ENCODE data around the gene KCNJ18.
"Not testable (repeated sequence)": the region's sequence is repeated elsewhere in the genome, so short reads cannot be mapped to it uniquely, and the experiment has no call there.

The KCNJ18 gene

DNA sequence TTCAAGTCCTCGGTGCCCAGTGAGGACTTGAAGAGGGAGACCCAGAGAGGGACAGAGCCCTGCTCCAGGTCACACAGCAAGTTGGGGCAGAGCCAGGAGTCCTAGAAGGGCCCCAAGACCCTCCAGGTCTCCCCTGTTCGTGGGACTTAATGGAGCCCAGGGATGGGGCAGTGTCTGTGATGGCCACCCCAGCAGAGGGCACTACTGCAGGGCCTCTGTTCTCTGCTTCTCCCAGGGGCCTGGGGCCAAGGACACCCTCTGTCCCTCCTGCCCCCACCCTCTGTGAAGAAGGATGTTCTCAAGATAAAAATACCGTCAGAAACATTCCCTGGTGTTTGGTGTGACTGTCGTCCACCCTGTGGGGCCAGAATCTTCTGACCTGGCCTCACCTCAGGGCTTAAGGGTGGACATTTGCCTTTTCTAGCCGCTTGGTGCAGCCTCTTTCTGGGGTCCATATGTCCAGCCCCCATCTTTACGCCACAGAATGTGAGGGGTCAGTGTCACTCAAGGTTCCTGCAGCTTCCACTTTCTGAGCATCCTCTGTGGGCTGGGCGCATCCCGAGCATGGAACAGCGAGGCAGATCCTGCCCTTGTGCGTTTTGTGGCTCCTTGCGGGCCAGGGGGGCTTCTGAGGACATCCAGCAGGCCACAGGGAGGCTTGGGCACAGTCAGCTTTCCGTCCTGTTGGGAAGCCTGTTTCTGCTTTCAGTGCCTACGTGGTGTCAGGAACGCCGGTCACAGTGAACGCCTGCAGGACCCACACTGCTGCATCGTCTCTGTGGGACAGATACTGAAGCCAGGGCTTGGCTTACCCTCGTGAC is at the start of gene KCNJ18:
TSS of gene KCNJ18 (plus strand) at position 641 of the 821 bp plus-strand sequence. CDS start 10,264 bp downstream, outside the sequence.
- DNase-seq (ENCODE audit: low read depth in 2 of 2), result not testable (repeated sequence)

DNA sequence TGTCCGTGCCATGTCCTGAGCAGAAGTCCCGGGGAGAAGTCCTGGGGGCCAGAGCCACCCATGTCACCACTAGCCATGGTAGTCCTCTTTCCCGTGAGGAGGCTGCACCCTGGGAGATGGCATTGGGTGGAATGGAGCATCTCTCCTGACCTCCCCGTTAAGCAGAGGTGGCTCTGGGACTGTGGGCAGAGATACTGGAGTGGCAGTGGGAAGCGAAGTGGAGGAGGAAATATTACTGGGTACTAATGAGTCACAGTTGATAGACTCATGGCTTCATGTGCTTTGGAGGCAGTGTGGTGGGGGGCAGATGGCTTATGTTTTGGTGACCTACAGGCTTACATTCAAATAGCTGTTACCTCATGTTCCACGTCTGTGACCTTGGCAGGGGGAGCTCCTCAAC is 44.2 kb upstream of the KCNJ18 start:
- not testable (repeated sequence) for DNase-seq (ENCODE audit: low read depth in 2 of 2)

DNA sequence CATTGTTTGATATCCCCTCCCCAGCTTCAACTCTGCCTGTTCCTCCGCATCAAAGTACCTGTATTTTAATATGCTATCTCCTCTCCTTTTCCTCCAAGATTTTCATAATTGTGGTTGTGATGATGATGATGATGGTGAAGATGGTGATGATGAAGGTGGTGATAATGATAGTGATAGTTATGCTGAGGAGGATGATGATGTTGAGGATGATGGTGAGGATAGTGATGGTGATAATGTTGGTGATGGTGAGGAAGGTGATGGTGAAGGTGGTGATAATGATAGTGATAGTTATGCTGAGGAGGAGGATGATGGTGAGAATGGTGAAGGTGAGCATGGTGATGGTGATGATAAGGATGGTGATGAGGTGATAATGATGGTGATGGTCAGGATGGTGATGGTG is 42.3 kb upstream of the KCNJ18 start:
- DNase-seq (ENCODE audit: low read depth in 2 of 2), result not testable (repeated sequence)

- not testable (repeated sequence) for DNase-seq (ENCODE audit: low read depth in 2 of 2)
Observed at GRCh38 chr17:21652049-21652448, 40.3 kb upstream of the KCNJ18 start.

DNA sequence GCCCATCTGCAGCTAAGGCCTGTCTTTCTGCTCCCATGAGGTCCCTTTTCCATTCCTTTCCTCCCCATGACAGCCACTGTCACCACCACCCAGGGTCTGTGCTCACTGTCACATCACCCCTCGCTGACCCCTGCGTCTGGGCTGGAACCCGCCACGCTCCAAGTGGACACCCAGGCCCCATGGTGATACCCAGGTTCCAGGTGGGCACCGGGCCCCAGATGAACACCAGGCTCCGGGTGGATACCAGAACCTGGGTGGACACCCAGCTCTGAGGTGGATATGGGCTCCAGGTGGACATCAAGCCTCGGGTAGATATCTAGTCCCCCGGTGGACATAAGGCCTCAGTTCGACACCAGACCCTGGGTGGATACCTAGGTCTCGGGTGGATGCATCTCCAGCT is 39.1 kb upstream of the KCNJ18 start:
- DNase-seq (ENCODE audit: low read depth in 2 of 2), result not testable (repeated sequence)

- not testable (repeated sequence) for DNase-seq (ENCODE audit: low read depth in 2 of 2)
Observed at GRCh38 chr17:21656518-21657309, 35.6 kb upstream of the KCNJ18 start.

GRCh38 chr17:21659635-21660034 is 32.7 kb upstream of the KCNJ18 start:
- not testable (repeated sequence) for DNase-seq (ENCODE audit: low read depth in 2 of 2)

DNA sequence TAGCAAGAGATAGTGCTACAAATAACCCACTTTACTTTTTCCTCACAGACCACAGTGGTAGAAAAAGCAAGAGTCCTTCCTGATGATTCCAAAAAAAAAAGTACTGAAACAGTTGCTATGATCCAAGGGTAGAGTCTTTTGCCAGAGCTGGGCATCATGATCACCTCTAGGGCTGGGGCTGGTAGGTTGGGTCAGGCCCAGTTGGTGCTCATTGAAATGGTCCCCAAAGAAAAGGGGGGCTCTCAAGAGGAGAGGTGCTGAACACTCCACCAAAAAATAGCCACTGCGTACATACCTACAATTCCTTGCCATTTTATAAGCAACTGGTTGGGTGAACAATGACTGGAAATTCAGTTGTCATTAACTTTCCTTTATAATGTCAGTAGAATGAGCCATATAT is 30.9 kb upstream of the KCNJ18 start:
- not testable (repeated sequence) for DNase-seq (ENCODE audit: low read depth in 2 of 2)

DNA sequence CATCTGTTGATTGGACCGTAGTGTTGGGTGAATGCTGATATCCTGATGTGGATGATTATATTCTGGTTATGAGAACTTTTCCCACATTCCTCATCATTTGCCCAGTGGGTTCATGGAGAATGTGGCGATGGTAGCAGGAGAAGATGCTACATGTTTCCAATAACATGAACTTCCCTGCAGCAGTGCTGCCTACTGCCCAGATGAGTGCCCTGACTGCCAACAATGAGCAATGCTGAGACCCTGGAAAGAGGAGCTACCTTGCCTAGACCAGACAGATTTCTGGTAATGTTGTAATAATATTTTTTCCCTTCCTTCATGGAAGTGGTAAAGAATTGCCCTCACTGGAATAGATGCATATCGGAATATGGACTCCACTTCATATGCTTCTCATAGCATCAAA is 29.2 kb upstream of the KCNJ18 start:
- DNase-seq (ENCODE audit: low read depth in 2 of 2), result not testable (repeated sequence)

DNA sequence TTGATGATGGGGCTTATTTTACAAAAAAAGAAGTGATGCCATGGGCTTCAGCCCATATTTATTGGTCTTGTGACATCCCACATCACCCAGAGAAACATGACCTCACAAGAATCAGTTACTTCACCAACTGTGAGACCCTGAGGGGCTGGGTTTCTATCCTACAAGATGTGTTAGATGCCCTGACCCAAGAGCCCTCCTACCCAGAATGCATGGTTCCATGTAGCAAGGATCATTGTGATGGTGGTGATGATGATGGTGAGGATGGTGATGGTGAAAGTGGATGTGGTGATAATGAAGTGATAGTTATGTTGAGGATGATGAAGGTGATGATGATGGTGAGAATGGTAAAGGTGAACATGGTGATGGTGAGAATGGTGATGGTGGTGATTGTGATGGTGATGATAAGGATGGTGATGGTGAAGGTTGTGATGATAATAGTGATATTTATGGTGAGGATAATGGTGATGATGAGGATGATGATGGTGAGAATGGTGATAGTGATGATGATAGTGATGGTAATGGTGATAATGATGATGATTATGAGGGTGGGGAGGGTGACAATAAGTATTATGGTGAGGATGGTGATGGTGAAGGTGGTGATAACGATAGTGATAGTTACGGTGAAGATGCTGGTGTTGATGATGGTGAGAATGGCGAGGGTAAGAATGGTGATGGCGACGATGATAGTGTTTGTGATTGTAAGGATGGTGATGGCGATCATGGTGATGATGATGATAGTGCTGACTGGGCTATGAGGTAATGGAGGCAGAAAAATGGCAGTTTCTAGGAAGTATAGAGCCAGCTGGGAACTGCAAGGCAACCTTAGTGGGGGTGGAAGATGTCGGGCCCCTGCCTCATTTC is 28.5 kb upstream of the KCNJ18 start:
- not testable (repeated sequence) for DNase-seq (ENCODE audit: low read depth in 2 of 2)

DNA sequence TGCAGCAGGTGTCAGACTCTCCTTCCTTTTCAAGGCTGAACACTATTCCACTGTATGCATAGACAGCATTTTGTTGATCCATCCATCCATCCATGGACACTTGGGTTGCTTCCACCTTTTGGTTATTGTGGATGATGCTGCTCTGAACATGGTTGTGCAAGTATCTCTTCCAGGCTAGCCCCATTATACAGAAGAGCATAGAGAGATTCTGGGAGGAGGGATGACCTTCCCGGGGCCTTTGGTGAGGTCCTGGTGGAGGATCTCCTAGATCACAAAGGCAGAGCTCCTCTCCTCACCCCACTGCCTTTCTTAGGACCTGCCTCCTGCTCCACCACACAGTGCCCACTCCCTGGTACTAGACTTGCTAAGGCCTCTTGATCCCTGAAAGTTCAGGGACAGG is 27.2 kb upstream of the KCNJ18 start:
- not testable (repeated sequence) for DNase-seq (ENCODE audit: low read depth in 2 of 2)

DNA sequence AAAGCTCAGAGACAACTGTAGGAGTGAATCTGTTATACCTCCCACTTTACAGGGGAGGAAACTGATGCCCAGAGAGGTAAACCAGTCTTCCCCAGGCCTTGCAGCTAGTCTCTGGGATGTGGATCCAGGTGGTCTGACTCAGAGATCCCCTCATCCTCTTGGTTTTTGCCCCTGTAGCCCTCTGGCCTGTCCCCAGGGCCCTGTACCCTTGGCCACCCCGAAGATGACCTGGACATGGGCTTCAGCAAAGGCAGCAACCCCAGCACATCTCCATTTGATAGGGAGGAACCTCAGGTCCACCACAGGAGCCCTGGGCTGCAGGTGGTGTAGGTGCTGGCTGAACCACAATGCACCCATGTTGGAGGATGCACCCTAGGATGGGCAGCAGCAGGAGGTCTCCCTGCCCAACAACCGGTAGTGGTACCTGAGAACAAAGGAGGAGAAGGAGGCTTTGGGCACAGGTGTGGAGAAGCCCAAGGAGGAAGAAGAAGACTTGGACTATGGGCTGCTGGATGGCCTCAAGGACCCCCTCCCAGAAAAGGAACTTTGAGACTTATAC is 26.3 kb upstream of the KCNJ18 start:
- not testable (repeated sequence) for DNase-seq (ENCODE audit: low read depth in 2 of 2)

GRCh38 chr17:21666711-21667412 is 25.5 kb upstream of the KCNJ18 start:
- DNase-seq (ENCODE audit: low read depth in 2 of 2), result not testable (repeated sequence)

- not testable (repeated sequence) for DNase-seq (ENCODE audit: low read depth in 2 of 2)
Observed at GRCh38 chr17:21667413-21668117, 24.8 kb upstream of the KCNJ18 start.

DNA sequence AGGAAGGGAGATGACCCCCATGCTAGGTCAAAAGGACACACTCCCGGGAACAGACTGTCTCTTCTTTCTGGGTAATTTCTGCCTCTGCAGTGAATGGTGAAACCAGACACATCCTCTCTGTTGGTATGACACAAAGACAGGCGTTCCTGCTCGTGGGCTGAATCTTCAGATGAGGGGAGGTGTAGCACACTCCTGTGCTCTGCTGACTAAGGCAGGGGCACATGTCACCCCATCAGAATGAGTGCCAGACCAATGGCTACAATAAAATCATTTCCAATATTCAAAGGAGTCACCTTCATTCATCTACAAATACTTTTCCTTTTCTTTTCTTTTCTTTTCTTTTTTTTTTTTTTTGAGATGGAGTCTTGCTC is 24.2 kb upstream of the KCNJ18 start:
- DNase-seq (ENCODE audit: low read depth in 2 of 2), result not testable (repeated sequence)

GRCh38 chr17:21668746-21669508 is 23.4 kb upstream of the KCNJ18 start:
- not testable (repeated sequence) for DNase-seq (ENCODE audit: low read depth in 2 of 2)

DNA sequence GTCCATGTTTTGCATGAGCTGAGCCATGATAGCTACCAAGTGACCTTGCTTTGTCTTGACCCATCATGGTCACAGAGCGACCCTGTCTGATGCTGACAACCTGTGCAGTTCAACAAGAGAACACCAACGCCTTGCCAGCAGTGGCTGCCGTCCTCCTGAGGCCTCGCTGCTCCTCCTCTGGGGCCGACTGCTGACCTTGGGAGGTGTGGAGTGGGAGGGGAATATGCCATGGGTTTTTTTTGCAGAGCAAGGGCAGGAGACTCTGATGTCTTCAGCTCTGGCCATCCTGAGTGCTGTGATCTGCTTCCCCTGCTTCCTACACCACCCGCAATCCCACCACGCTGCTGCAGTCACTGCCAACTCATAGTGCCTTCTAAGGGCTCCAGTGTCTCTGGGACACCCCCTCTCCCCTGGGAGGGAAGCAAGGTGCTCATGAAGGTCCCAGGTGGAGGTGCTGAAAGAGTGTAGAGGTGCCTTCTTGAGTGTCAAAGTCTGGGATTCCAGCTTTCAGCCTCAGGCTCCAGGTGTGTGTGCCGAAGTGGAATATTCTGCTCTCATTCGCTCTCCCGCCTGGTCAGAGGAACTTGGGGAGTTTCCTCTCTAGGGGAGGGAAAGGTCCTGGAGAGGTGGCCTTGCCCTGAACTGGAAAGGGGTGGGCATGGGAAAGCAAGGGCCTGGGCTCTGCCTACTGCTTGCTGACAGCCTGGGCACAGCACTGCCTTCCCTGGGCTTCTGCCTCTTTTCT is 22.5 kb upstream of the KCNJ18 start:
- not testable (repeated sequence) for DNase-seq (ENCODE audit: low read depth in 2 of 2)

GRCh38 chr17:21670361-21671155 is 21.8 kb upstream of the KCNJ18 start:
- DNase-seq (ENCODE audit: low read depth in 2 of 2), result not testable (repeated sequence)

Measured in stimulated activated CD8-positive, alpha-beta memory T cell treated with anti-CD3 and anti-CD28 coated beads, Interleukin-2, amount 100 ng/mL, for 48 hours (primary cell).